HepG2 (cell line): Measurements from ENCODE around the gene TMEM209. TPM values are rescaled to one million over a fixed set of nuclear protein-coding genes. Genes with fewer than 3 reads are reported as not detected.

ENCODE experiments used
- ATAC-seq: fragments of 200-7000 bp; cut with Tn5 transposase; 3 replicates; pipeline ENCODE4 v1.9.1; 2020; ENCODE audit warnings: mild to moderate bottlenecking, moderate library complexity
- BruUV-seq: library from RNA; stranded (reverse); fragments of 400-500 nt; replicated peaks from 2 replicates; lab custom pipeline; 2021; lab: Mats Ljungman, UMichigan
- CTCF ChIA-PET: fragments of 300-600 bp; formaldehyde crosslinking; extraction: SDS; loops from one replicate; lab custom pipeline; 2021; ENCODE audit warnings: low total read pairs, inconsistent platforms, low intra/inter-chr PET ratio; lab: Yijun Ruan, JAX
- POLR2A ChIA-PET: fragments of 350-600 bp; sonication (Branson Sonifier 250); formaldehyde crosslinking; loops from one replicate; lab custom pipeline; 2020; ENCODE audit warnings: antibody characterized with exemption, inconsistent platforms; lab: Yijun Ruan, JAX
- DNase-seq: peaks from one replicate; pipeline ENCODE4 v3.0.0-alpha.2; 2015; ENCODE audit warnings: low spot score
- FAIRE-seq: peaks from 3 replicates; lab custom pipeline; 2011; peaks lifted over from hg19 to GRCh38; lab: Jason Lieb, UNC
- H2AFZ ChIP-seq: one replicate; pipeline ENCODE4 v1.6.1; 2011; ENCODE audit warnings: low read length, inconsistent platforms
- H3K27ac ChIP-seq: fragments of 300-600 bp; 3 replicates; pipeline ENCODE4 v1.8.0; 2011; ENCODE audit warnings: mixed run types, mild to moderate bottlenecking, mixed read lengths, low read length, inconsistent platforms; ENCODE audit not compliant: insufficient read depth; ENCODE audit errors: extremely low read length
- H3K27me3 ChIP-seq, 2 experiments: fragments of 200-600 bp in 1 of 2; 2 replicates in 1 of 2; 3 replicates in 1 of 2; pipeline versions ENCODE4 v1.6.0 to v1.8.0; 2011; ENCODE audit warnings: low read length in 2 of 2, mild to moderate bottlenecking in 2 of 2, moderate library complexity in 2 of 2, inconsistent platforms in 1 of 2; ENCODE audit not compliant: insufficient read depth in 2 of 2, control insufficient read depth in 1 of 2
- H3K36me3 ChIP-seq, 2 experiments: fragments of 200-600 bp in 1 of 2; replicated peaks in 1 of 2; 2 replicates in 1 of 2; 3 replicates in 1 of 2; pipeline versions ENCODE4 v1.5.1 to v1.8.0; 2011; ENCODE audit warnings: low read length in 2 of 2, inconsistent platforms in 1 of 2; ENCODE audit not compliant: insufficient read depth in 2 of 2, control insufficient read depth in 1 of 2
- H3K4me1 ChIP-seq: 2 replicates; pipeline ENCODE4 v1.5.1; 2012; ENCODE audit warnings: low read length, inconsistent platforms; ENCODE audit not compliant: insufficient read depth
- H3K4me2 ChIP-seq: 2 replicates; pipeline ENCODE4 v1.6.0; 2011; ENCODE audit warnings: low read depth, low read length, inconsistent platforms
- H3K4me3 ChIP-seq, 3 experiments: fragments of 200-600 bp in 1 of 3; sonication (generic), shearing (Covaris generic) in 1 of 3; replicated peaks in 1 of 3; 2 replicates each; pipeline ENCODE4 v1.5.1; 2011 to 2016; ENCODE audit warnings: low read length in 3 of 3, inconsistent platforms in 2 of 3, low read depth in 2 of 3, mild to moderate bottlenecking in 2 of 3, control low read depth in 1 of 3, mixed read lengths in 1 of 3; ENCODE audit not compliant: insufficient read depth in 1 of 3
- H3K79me2 ChIP-seq: one replicate; pipeline ENCODE4 v1.6.1; 2011; ENCODE audit warnings: low read length, inconsistent platforms; ENCODE audit not compliant: insufficient read depth
- H3K9ac ChIP-seq: 2 replicates; pipeline ENCODE4 v1.6.0; 2011; ENCODE audit warnings: mild to moderate bottlenecking, low read depth, low read length, inconsistent platforms; ENCODE audit not compliant: insufficient read depth
- H3K9me3 ChIP-seq: 2 replicates; pipeline ENCODE4 v1.5.1; 2012; ENCODE audit warnings: mild to moderate bottlenecking, low read length
- H4K20me1 ChIP-seq: 2 replicates; pipeline ENCODE4 v1.6.0; 2011; ENCODE audit warnings: inconsistent platforms, mild to moderate bottlenecking, low read length, moderate library complexity; ENCODE audit not compliant: insufficient read depth
- ATF7 ChIP-seq, 2 experiments: fragments of 450-650 bp in 1 of 2; sonication (generic) in 1 of 2; formaldehyde crosslinking in 1 of 2; IDR thresholded peaks; 2 replicates each; pipeline versions ENCODE4 v1.4.0 to v1.6.1; 2016 to 2020; ENCODE audit warnings: antibody characterized with exemption in 1 of 2, mild to moderate bottlenecking in 1 of 2, missing genetic modification reagents in 1 of 2
- CENPT ChIP-seq: sonication (generic); formaldehyde crosslinking; IDR thresholded peaks from 2 replicates; pipeline ENCODE4 v1.8.0; 2022; ENCODE audit warnings: low read depth, mild to moderate bottlenecking, moderate library complexity, missing genetic modification reagents
- ISX ChIP-seq: sonication (generic); formaldehyde crosslinking; conservative IDR thresholded peaks from 2 replicates; pipeline ENCODE4 v1.5.0; 2020; ENCODE audit warnings: missing genetic modification reagents
- MBD4 ChIP-seq: IDR thresholded peaks from 2 replicates; pipeline ENCODE4 v1.6.1; 2012; ENCODE audit warnings: low read length, inconsistent platforms, borderline replicate concordance
- NFATC3 ChIP-seq: sonication (generic); formaldehyde crosslinking; IDR thresholded peaks from 2 replicates; pipeline ENCODE4 v1.5.1; 2020; ENCODE audit warnings: mild to moderate bottlenecking, missing genetic modification reagents
- POLR2G ChIP-seq: fragments of 200-400 bp; formaldehyde crosslinking; IDR thresholded peaks from 2 replicates; pipeline ENCODE4 v1.6.1; 2018; ENCODE audit warnings: mild to moderate bottlenecking, low read depth, low read length, moderate library complexity
- ZNF552 ChIP-seq: sonication (generic); formaldehyde crosslinking; IDR thresholded peaks from 2 replicates; pipeline ENCODE4 v1.9.0; 2022; ENCODE audit warnings: missing genetic modification reagents, mild to moderate bottlenecking, borderline replicate concordance
- ZNF557 ChIP-seq: sonication (generic); formaldehyde crosslinking; IDR thresholded peaks from 2 replicates; pipeline ENCODE4 v1.4.0; 2020; ENCODE audit warnings: missing genetic modification reagents
- ZNF879 ChIP-seq: sonication (generic); formaldehyde crosslinking; IDR thresholded peaks from 2 replicates; pipeline ENCODE4 v1.8.1; 2023; ENCODE audit warnings: missing genetic modification reagents
- WGBS: methylation state at CpG from one replicate; pipeline ENCODE4 v1.1.6; 2017; ENCODE audit warnings: low lambda C conversion rate; 5-methylcytosine and 5-hydroxymethylcytosine counted together
- in situ Hi-C: cut with HindIII; loops from 2 replicates; pipeline ENCODE4 v1.10.0; 2017; ENCODE audit warnings: low pct_unique_long_range_greater_than_20kb; ENCODE audit not compliant: extremely low pct_ligation_motif_present
- intact Hi-C: fragments of 100-400 bp; cut with micrococcal nuclease; formaldehyde crosslinking; loops from one replicate; pipeline ENCODE4 v1.10.0; 2022; ENCODE audit not compliant: unreplicated experiment
- polyA plus RNA-seq, 8 experiments: library from polyadenylated mRNA; depleted of rRNA in 3 of 8; stranded (reverse) in 7 of 8; unstranded in 1 of 8; fragments of >200 nt; fragmentation: Illumina TruSeq in 4 of 8; extraction: Trizol in 4 of 8; gene quantifications; 2 replicates each; pipeline versions ENCODE4 v1.2.1 to v1.2.3, GENCODE V29; 2011 to 2016; ENCODE audit warnings: low read depth in 4 of 8, missing spikeins in 1 of 8, mixed read lengths in 1 of 8; ENCODE audit not compliant: insufficient read depth in 1 of 8
- total RNA-seq, 5 experiments: library from RNA; depleted of rRNA; stranded (reverse); fragments of >200 nt; fragmentation: Illumina TruSeq; extraction: Trizol; gene quantifications; 2 replicates each; pipeline ENCODE4 v1.2.3, GENCODE V29; 2016; ENCODE audit warnings: low read depth in 1 of 5
- TF ChIP-seq, protein P1 (sequence below): sonication (generic); formaldehyde crosslinking; conservative IDR thresholded peaks from 2 replicates; pipeline ENCODE4 v1.4.0; 2020; ENCODE audit warnings: mild to moderate bottlenecking, missing genetic modification reagents, moderate library complexity

The TMEM209 gene
- total and polyA plus RNA-seq, 2 of the 13 experiments (the other 11 are each of a cell fraction or from before 2014, with no cell fraction given): 14.5 to 15.6 TPM

DNA sequence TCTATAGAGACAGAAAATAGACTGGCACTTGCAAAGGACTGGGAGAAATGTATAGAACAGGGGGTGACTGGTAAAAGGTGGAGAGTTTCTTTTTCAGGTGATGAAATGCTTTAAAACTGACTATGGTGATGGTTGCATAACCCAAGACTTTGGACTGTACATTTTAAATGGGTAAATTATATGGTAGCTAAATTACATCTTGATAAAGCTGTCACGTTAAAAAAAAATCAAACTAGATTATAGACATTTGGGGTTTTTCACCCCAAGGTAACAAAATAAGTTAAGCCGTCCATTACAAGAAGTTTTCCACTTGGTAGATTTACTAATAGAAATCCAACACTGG is 24.0 kb downstream of the TMEM209 start (continued):
- TF ChIP-seq, protein P1, sequence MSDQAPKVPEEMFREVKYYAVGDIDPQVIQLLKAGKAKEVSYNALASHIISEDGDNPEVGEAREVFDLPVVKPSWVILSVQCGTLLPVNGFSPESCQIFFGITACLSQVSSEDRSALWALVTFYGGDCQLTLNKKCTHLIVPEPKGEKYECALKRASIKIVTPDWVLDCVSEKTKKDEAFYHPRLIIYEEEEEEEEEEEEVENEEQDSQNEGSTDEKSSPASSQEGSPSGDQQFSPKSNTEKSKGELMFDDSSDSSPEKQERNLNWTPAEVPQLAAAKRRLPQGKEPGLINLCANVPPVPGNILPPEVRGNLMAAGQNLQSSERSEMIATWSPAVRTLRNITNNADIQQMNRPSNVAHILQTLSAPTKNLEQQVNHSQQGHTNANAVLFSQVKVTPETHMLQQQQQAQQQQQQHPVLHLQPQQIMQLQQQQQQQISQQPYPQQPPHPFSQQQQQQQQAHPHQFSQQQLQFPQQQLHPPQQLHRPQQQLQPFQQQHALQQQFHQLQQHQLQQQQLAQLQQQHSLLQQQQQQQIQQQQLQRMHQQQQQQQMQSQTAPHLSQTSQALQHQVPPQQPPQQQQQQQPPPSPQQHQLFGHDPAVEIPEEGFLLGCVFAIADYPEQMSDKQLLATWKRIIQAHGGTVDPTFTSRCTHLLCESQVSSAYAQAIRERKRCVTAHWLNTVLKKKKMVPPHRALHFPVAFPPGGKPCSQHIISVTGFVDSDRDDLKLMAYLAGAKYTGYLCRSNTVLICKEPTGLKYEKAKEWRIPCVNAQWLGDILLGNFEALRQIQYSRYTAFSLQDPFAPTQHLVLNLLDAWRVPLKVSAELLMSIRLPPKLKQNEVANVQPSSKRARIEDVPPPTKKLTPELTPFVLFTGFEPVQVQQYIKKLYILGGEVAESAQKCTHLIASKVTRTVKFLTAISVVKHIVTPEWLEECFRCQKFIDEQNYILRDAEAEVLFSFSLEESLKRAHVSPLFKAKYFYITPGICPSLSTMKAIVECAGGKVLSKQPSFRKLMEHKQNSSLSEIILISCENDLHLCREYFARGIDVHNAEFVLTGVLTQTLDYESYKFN (CRISPR knock-in tag): no peak
- no peak for TF ChIP-seq ZNF879 (CRISPR knock-in tag)
- no peak for TF ChIP-seq ZNF557 (CRISPR knock-in tag)
- TF ChIP-seq NFATC3 (CRISPR knock-in tag): no peak
- no peak for TF ChIP-seq MBD4
- no peak for TF ChIP-seq ISX (CRISPR knock-in tag)
- TF ChIP-seq CENPT (CRISPR knock-in tag): no peak
- no peak for TF ChIP-seq POLR2G
- no peak for TF ChIP-seq ZNF552
- TF ChIP-seq, all 625 proteins: peak for 0

DNA sequence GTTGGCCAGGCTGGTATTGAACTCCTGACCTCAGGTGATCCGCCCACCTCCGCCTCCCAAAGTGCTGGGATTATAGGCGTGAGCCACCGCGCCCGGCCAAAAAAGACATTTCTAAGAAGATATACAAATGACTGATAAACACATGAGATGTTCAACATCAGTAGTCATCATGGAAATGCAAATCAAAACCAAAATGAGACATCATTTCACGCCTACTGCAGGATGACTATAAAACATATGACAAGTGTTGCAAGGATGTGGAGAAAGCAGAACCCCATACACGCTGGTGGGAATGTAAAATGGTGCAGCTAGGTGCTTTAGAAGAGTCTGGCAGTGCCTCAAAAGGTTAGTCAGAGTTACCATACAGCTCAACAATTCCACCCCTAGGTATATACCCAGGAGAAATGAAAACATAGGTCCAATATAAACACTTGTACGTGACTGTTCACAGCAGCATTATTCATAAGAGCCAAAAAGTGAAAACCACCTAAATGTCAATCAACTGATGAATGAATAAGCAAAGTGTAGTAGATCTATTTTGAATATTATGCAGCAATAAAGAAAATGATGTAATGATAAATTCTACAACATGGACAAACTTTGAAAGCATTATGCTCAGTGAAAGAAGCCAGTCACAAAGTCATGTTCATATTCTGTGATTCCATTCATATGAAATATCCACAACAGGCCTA is 24.5 kb downstream of the TMEM209 start:
- no peaks in the 10 kb centered on the region for H4K20me1 ChIP-seq
- FAIRE-seq: no peak
- H3K27ac ChIP-seq: no peak overlapping the region
- H3K27me3 ChIP-seq: no peaks in the 10 kb centered on the region
- intact Hi-C loops (no loop called here), in situ Hi-C loops (no loop called here)
- peak; percentile 28; the same call in 1 of the 2 replicates for TF ChIP-seq ATF7 (IDR thresholded peaks at IDR 0.05)
- no peak for TF ChIP-seq ATF7 (CRISPR knock-in tag; IDR thresholded peaks at IDR 0.05)
- TF ChIP-seq ZNF879 (CRISPR knock-in tag): no peak
- over 99% methylated on average over 9 of the region's 9 CpGs for WGBS
- BruUV-seq: no TSS peak
- no peaks in the 10 kb centered on the region for H3K9me3 ChIP-seq
- H3K4me1 ChIP-seq: no peaks in the 10 kb centered on the region
- no peak overlapping the region for H3K4me2 ChIP-seq
- ChIA-PET CTCF (no interaction called here), POLR2A (no interaction called here)
- H3K9ac ChIP-seq: no peak overlapping the region
- no peak for ATAC-seq
- H3K36me3 ChIP-seq: peaks cover 0 to 57% of the 10 kb centered on the region in 2 experiments; a peak in 3 of 5 replicates
- no peaks in the 10 kb centered on the region for H3K79me2 ChIP-seq
- H2AFZ ChIP-seq: no peak overlapping the region
- no peak for DNase-seq
- no peak overlapping the region for H3K4me3 ChIP-seq
